Upper lobe of right lung (tissue), 1 donor: ENCODE data around the gene NKD2. TPM values are rescaled to one million over a fixed set of nuclear protein-coding genes. Genes with fewer than 3 reads are reported as not detected.
A peak's percentile ranks its signal among the peaks of the same experiment; 100 is the strongest.
"Not testable (repeated sequence)": the region's sequence is repeated elsewhere in the genome, so short reads cannot be mapped to it uniquely, and the experiment has no call there.

ENCODE experiments used
- ATAC-seq: fragments of 200-7000 bp; cut with Tn5 transposase; one replicate; pipeline ENCODE4 v1.9.1; 2020; ENCODE audit warnings: mild to moderate bottlenecking, moderate library complexity
- DNase-seq: peaks from one replicate; pipeline ENCODE4 v3.0.0-alpha.2; 2020
- H3K27ac ChIP-seq: fragments of 200-600 bp; one replicate; pipeline ENCODE4 v1.8.0; 2022
- H3K27me3 ChIP-seq: fragments of 200-600 bp; one replicate; pipeline ENCODE4 v1.8.0; 2022; ENCODE audit warnings: mild to moderate bottlenecking
- H3K36me3 ChIP-seq: fragments of 200-600 bp; one replicate; pipeline ENCODE4 v1.8.0; 2022
- H3K4me1 ChIP-seq: fragments of 200-600 bp; one replicate; pipeline ENCODE4 v1.8.0; 2022
- H3K4me3 ChIP-seq: fragments of 200-600 bp; one replicate; pipeline ENCODE4 v1.8.0; 2022; ENCODE audit warnings: mild to moderate bottlenecking
- H3K9me3 ChIP-seq: fragments of 200-600 bp; one replicate; pipeline ENCODE4 v1.8.0; 2022
- intact Hi-C: fragments of 100-400 bp; cut with DNase I; formaldehyde crosslinking; loops from one replicate; pipeline ENCODE4 v1.11.0; 2022
- total RNA-seq: library from RNA; stranded (reverse); fragmentation: NEBNext Ultra II Directional; extraction: Animal tissue kit (Norgen Biotek cat#: 25700); gene quantifications from one replicate; pipeline ENCODE4 v1.2.1, GENCODE V29; 2021
- TF ChIP-seq, protein P1 (sequence below): fragments of 200-600 bp; IDR thresholded peaks from one replicate; pipeline ENCODE4 v1.8.0; 2022; ENCODE audit warnings: antibody characterized with exemption
- donor health status: DM: no; HTN: yes; CAD: no; lungs with severe emphysema.

The NKD2 gene
- total RNA-seq, 1 donor from 2014 or later, result 64.4 TPM

- peaks cover 7% of the 10 kb centered on the region for H3K4me1 ChIP-seq
- DNase-seq, result peak; percentile 58
- no peak overlapping the region for H3K4me3 ChIP-seq
- TF ChIP-seq, protein P1, sequence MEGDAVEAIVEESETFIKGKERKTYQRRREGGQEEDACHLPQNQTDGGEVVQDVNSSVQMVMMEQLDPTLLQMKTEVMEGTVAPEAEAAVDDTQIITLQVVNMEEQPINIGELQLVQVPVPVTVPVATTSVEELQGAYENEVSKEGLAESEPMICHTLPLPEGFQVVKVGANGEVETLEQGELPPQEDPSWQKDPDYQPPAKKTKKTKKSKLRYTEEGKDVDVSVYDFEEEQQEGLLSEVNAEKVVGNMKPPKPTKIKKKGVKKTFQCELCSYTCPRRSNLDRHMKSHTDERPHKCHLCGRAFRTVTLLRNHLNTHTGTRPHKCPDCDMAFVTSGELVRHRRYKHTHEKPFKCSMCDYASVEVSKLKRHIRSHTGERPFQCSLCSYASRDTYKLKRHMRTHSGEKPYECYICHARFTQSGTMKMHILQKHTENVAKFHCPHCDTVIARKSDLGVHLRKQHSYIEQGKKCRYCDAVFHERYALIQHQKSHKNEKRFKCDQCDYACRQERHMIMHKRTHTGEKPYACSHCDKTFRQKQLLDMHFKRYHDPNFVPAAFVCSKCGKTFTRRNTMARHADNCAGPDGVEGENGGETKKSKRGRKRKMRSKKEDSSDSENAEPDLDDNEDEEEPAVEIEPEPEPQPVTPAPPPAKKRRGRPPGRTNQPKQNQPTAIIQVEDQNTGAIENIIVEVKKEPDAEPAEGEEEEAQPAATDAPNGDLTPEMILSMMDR, result no peak
- peaks cover 31% of the 10 kb centered on the region for H3K27me3 ChIP-seq
- no peak for ATAC-seq
- intact Hi-C loops, result no loop called here
- H3K27ac ChIP-seq, result no peak overlapping the region
- H3K9me3 ChIP-seq, result no peaks in the 10 kb centered on the region
- H3K36me3 ChIP-seq, result no peaks in the 10 kb centered on the region
These were observed 42.8 kb upstream of the NKD2 start for GRCh38 chr5:965604-966344.

GRCh38 chr5:966345-966710 is 42.3 kb upstream of the NKD2 start:
- ATAC-seq, result no peak
- Histone ChIP-seq H3K4me3 (no peak overlapping the region), H3K36me3 (no peaks in the 10 kb centered on the region), H3K4me1 (peaks cover 7% of the 10 kb centered on the region), H3K27ac (no peak overlapping the region), H3K27me3 (peaks cover 31% of the 10 kb centered on the region), H3K9me3 (no peaks in the 10 kb centered on the region)
- intact Hi-C loops, result no loop called here
- no peak for DNase-seq
- TF ChIP-seq, protein P1, result no peak

DNA sequence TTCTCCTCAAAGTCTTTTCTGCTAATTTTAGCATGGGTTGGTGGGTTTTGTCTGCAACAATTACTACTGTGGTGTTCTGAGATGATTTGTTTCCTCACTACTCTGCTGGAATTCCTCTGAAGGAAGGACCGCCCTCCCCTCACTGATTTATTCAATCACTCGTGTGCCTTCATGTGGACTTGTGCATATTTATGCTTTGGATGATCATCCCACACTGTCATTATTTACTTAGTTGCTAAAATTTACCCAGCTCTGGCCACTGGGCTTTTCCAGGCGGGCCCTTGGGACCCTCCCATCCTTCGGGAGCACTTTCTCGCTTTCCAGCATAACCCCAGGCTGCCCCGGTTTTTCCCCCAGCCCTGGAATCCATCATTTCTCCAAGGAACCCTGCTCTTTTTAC is 41.7 kb upstream of the NKD2 start:
- intact Hi-C loops, result no loop called here
- ATAC-seq (no peak), DNase-seq (no peak)
- no peak overlapping the region for H3K4me3 ChIP-seq
- H3K27me3 ChIP-seq, result peaks cover 31% of the 10 kb centered on the region
- H3K36me3 ChIP-seq, result no peaks in the 10 kb centered on the region
- no peaks in the 10 kb centered on the region for H3K9me3 ChIP-seq
- H3K27ac ChIP-seq, result no peak overlapping the region
- TF ChIP-seq, protein P1, result no peak
- peaks cover 7% of the 10 kb centered on the region for H3K4me1 ChIP-seq

- H3K27ac ChIP-seq, result peak overlapping the region; percentile 42
- intact Hi-C loops, result no loop called here
- H3K4me1 ChIP-seq, result no peaks in the 10 kb centered on the region
- peaks cover 31% of the 10 kb centered on the region for H3K27me3 ChIP-seq
- H3K4me3 ChIP-seq, result no peak overlapping the region
- ATAC-seq (no peak), DNase-seq (no peak)
- H3K9me3 ChIP-seq, result no peaks in the 10 kb centered on the region
- no peaks in the 10 kb centered on the region for H3K36me3 ChIP-seq
- TF ChIP-seq, protein P1, result no peak
These were observed 39.7 kb upstream of the NKD2 start for GRCh38 chr5:968881-969280.

GRCh38 chr5:969408-969839 is 39.2 kb upstream of the NKD2 start:
- peak overlapping the region; percentile 42 for H3K27ac ChIP-seq
- no peaks in the 10 kb centered on the region for H3K36me3 ChIP-seq
- peaks cover 31% of the 10 kb centered on the region for H3K27me3 ChIP-seq
- TF ChIP-seq, protein P1, result no peak
- H3K9me3 ChIP-seq, result no peaks in the 10 kb centered on the region
- no peak overlapping the region for H3K4me3 ChIP-seq
- ATAC-seq, result no peak
- intact Hi-C loops, result no loop called here
- DNase-seq, result peak; percentile 49
- H3K4me1 ChIP-seq, result no peaks in the 10 kb centered on the region

GRCh38 chr5:972575-972974 is 36.0 kb upstream of the NKD2 start:
- ATAC-seq, intact Hi-C loops: not testable (repeated sequence)

More at GRCh38 chr5:972575-972974, 36.0 kb upstream of the NKD2 start:
- H3K36me3 ChIP-seq, H3K27ac ChIP-seq, H3K4me3 ChIP-seq, DNase-seq, H3K4me1 ChIP-seq, H3K9me3 ChIP-seq: not testable (repeated sequence)
- H3K27me3 ChIP-seq, result peaks cover 16% of the 10 kb centered on the region
